D721Med (cell line): Measurements from ENCODE around the gene KCNH1.
A peak's percentile ranks its signal among the peaks of the same experiment; 100 is the strongest.

ENCODE experiments used
- DNase-seq: peaks from one replicate; pipeline ENCODE4 v3.0.0; 2011; ENCODE audit warnings: low spot score; ENCODE audit not compliant: insufficient read length
- FAIRE-seq: peaks from 2 replicates; lab custom pipeline; 2011; peaks lifted over from hg19 to GRCh38; lab: Jason Lieb, UNC
- CTCF ChIP-seq: IDR thresholded peaks from 2 replicates; pipeline ENCODE4 v1.5.1; 2012; ENCODE audit warnings: mild to moderate bottlenecking, control low read depth; ENCODE audit not compliant: insufficient read depth; ENCODE audit errors: missing control alignments

KCNH1 gene

DNA sequence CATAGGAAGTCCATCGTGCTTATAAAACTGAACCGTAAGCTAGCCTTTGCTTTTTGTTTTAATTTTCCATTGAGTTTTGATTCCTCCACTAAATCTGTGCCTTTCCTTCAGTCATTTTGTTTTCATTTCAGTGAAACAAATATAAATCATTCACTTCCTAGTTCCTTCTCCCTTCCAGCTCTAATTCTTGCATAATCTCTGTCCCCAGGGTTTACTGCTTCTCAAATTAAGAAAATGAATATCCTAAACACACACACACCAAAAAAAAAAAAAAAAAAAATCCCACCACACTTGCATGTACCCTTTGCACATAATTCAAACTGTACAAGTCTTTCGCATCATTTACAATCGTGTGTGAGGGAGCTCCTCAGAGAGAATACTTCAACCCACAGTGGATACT lies 6.8 kb downstream of the KCNH1 start:
- FAIRE-seq, result no peak
- no peak for DNase-seq

DNA sequence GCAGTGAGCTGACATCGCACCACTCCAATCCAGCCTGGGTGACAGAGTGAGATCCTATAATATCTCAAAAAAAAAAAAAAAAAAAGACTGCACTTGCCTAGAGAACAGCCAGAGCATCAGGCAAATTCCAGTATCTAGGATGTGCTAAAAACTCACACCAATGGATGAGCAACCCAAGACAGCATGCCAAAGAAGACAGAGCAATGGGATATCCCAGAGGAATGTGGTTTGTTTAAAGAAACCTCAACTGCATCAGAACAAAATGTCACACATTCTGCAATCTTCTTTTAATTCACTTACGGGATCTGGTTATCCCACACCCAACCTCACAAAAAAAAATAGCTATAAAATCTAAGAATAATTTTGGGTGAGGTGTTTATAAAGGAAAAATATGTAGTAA lies 7.3 kb downstream of the KCNH1 start:
- no peak for DNase-seq
- TF ChIP-seq CTCF, result no peak

More for the DNA sequence above, 6.8 kb downstream of the KCNH1 start:
- no peak for TF ChIP-seq CTCF

DNA sequence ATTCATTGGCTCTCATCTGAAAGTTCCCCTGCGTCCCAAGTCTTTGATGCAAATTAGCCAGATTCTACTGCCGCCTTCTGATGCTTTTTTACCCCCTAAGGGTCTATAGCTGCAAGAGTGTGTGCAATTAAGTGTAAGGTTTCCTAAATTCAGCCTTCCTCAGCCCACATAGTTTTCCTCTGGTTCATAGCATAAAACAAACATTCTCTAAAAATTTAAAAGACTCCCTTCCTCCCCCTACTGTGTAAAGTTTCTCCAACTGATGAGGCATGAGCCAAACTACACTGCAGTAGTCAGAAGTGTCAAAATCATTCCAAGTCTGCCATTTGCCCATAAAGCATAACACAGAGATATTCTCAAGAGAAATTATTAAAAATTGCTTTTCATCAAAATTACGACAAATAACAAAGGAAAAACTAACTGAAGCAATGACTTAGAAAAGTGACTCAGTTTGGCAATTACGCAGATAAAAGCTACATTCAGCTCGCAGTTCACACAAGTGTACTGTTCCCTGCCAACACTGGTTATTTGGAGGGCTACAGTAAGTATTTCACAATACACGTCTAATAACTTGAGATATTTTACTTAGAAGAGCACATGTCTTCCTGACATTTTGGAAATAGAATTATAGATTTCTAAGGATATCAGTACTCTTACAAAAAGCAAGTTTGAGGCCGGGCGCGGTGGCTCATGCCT lies 15.4 kb downstream of the KCNH1 start:
- peak; percentile 44 for FAIRE-seq
- TF ChIP-seq CTCF, result no peak

More for the DNA sequence above, 7.3 kb downstream of the KCNH1 start:
- FAIRE-seq, result no peak

DNA sequence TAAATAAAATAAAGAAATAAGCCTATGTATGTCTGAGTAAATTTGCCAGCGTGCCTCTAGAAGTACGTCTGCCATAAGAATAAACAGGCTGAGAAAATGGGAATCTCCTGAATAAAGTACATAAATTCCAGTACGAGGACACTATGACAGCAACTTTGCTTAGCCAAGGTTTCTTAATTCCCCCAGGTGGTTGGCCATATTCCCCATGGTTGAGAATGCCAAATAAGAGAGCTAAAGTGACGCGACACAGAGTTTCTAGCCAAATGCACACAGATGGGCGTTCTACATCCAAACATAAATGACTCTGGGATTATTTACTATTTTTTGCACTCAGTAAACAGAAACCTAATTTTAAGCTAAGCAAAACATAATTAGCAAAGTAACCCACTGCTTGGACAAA lies 19.5 kb downstream of the KCNH1 start:
- no peak for TF ChIP-seq CTCF
- FAIRE-seq, result no peak
- no peak for DNase-seq

More for the DNA sequence above, 15.4 kb downstream of the KCNH1 start:
- DNase-seq, result no peak

GRCh38 chr1:211113566-211113965 lies 20.4 kb downstream of the KCNH1 start:
- no peak for TF ChIP-seq CTCF
- FAIRE-seq (no peak), DNase-seq (no peak)

- TF ChIP-seq CTCF, result no peak
- FAIRE-seq (no peak), DNase-seq (no peak)
Observed at GRCh38 chr1:211111351-211111750, 22.6 kb downstream of the KCNH1 start.

- no peak for FAIRE-seq
- DNase-seq, result no peak
- no peak for TF ChIP-seq CTCF
Observed at GRCh38 chr1:211101481-211101880, 32.5 kb downstream of the KCNH1 start.
